Measurements from ENCODE around the gene PSME3IP1.
"Not testable (repeated sequence)": the region's sequence is repeated elsewhere in the genome, so short reads cannot be mapped to it uniquely, and the experiment has no call there.

PSME3IP1 gene

GRCh38 chr16:57123216-57123973 is 62.4 kb downstream of the PSME3IP1 start:
- no peak for DNase-seq

GRCh38 chr16:57118461-57119084 is 67.3 kb downstream of the PSME3IP1 start:
- DNase-seq: no peak

- DNase-seq: no peak
Observed at GRCh38 chr16:57115514-57116182, 70.2 kb downstream of the PSME3IP1 start.

- DNase-seq: no peak
Observed at GRCh38 chr16:57115168-57115513, 70.7 kb downstream of the PSME3IP1 start.

- DNase-seq: no peak
Observed at GRCh38 chr16:57113664-57114063, 72.2 kb downstream of the PSME3IP1 start.

GRCh38 chr16:57113042-57113453 is 72.8 kb downstream of the PSME3IP1 start:
- no peak for DNase-seq

GRCh38 chr16:57112403-57113041 is 73.3 kb downstream of the PSME3IP1 start:
- no peak for DNase-seq

GRCh38 chr16:57111420-57111819 is 74.4 kb downstream of the PSME3IP1 start:
- DNase-seq: no peak

GRCh38 chr16:57110937-57111336 is 74.9 kb downstream of the PSME3IP1 start:
- no peak for DNase-seq

- DNase-seq: not testable (repeated sequence)
Observed at GRCh38 chr16:57109259-57110105, 76.4 kb downstream of the PSME3IP1 start.

GRCh38 chr16:57108432-57108831 is 77.4 kb downstream of the PSME3IP1 start:
- no peak for DNase-seq

- DNase-seq: no peak
Observed at GRCh38 chr16:57107321-57107922, 78.4 kb downstream of the PSME3IP1 start.

GRCh38 chr16:57106767-57107166 is 79.1 kb downstream of the PSME3IP1 start:
- no peak for DNase-seq

- DNase-seq: no peak
Observed at GRCh38 chr16:57105184-57105583, 80.7 kb downstream of the PSME3IP1 start.

GRCh38 chr16:57104706-57105105 is 81.1 kb downstream of the PSME3IP1 start:
- DNase-seq: no peak

- no peak for DNase-seq
Observed at GRCh38 chr16:57102888-57103851, 82.7 kb downstream of the PSME3IP1 start.
